ENCODE measurements around the gene MRGPRX2.

The MRGPRX2 gene

GRCh38 chr11:19100885-19101284 is 40.4 kb upstream of the MRGPRX2 start:
- Histone ChIP-seq H3K4me2 (ENCODE audit: low read length) (no peak overlapping the region), H4K20me1 (ENCODE audit: control insufficient read depth, insufficient read depth, low read depth, low read length) (no peaks in the 10 kb centered on the region), H3F3A (ENCODE audit: control insufficient read depth, insufficient read depth) (no peaks in the 10 kb centered on the region), H3K9me2 (replicated peaks; ENCODE audit: control insufficient read depth, low read length) (no peaks in the 10 kb centered on the region), H3K9me3 (ENCODE audit: control insufficient read depth, insufficient read depth, low read length) (no peaks in the 10 kb centered on the region), H3K4me1 (ENCODE audit: control insufficient read depth, low read length) (no peaks in the 10 kb centered on the region), H3K79me2 (ENCODE audit: control insufficient read depth, low read length) (no peaks in the 10 kb centered on the region), H3K36me3 (ENCODE audit: control insufficient read depth, low read length) (no peaks in the 10 kb centered on the region), H3K4me3 (ENCODE audit: low read length) (no peak overlapping the region), H3K27ac (ENCODE audit: low read depth, low read length) (no peak overlapping the region), H3K27me3 (ENCODE audit: control insufficient read depth, low read length) (peaks cover 9% of the 10 kb centered on the region; the same call in 1 of the 2 replicates)
- no peak for TF ChIP-seq CTCF (IDR thresholded peaks at IDR 0.05; ENCODE audit: low read depth, low read length, poor library complexity, severe bottlenecking)
- TF ChIP-seq EZH2phosphoT487 (IDR thresholded peaks at IDR 0.05; ENCODE audit: borderline replicate concordance, low read length) = no peak

- no peak for TF ChIP-seq EZH2phosphoT487 (IDR thresholded peaks at IDR 0.05; ENCODE audit: borderline replicate concordance, low read length)
- no peak for TF ChIP-seq CTCF (IDR thresholded peaks at IDR 0.05; ENCODE audit: low read depth, low read length, poor library complexity, severe bottlenecking)
- Histone ChIP-seq H3K36me3 (ENCODE audit: control insufficient read depth, low read length) (no peaks in the 10 kb centered on the region), H3K4me3 (ENCODE audit: low read length) (no peak overlapping the region), H3K79me2 (ENCODE audit: control insufficient read depth, low read length) (no peaks in the 10 kb centered on the region), H3K27me3 (ENCODE audit: control insufficient read depth, low read length) (peaks cover 9% of the 10 kb centered on the region; the same call in 1 of the 2 replicates), H3K9me3 (ENCODE audit: control insufficient read depth, insufficient read depth, low read length) (no peaks in the 10 kb centered on the region), H3F3A (ENCODE audit: control insufficient read depth, insufficient read depth) (no peaks in the 10 kb centered on the region), H3K4me1 (ENCODE audit: control insufficient read depth, low read length) (no peaks in the 10 kb centered on the region), H4K20me1 (ENCODE audit: control insufficient read depth, insufficient read depth, low read depth, low read length) (no peaks in the 10 kb centered on the region), H3K27ac (ENCODE audit: low read depth, low read length) (no peak overlapping the region), H3K4me2 (ENCODE audit: low read length) (no peak overlapping the region), H3K9me2 (replicated peaks; ENCODE audit: control insufficient read depth, low read length) (no peaks in the 10 kb centered on the region)
Observed at GRCh38 chr11:19099093-19099492, 38.6 kb upstream of the MRGPRX2 start.

- H4K20me1 ChIP-seq (ENCODE audit: control insufficient read depth, insufficient read depth, low read depth, low read length) = no peaks in the 10 kb centered on the region
- no peaks in the 10 kb centered on the region for H3K9me2 ChIP-seq (replicated peaks; ENCODE audit: control insufficient read depth, low read length)
- H3K4me2 ChIP-seq (ENCODE audit: low read length) = no peak overlapping the region
- no peaks in the 10 kb centered on the region for H3K4me1 ChIP-seq (ENCODE audit: control insufficient read depth, low read length)
- no peak overlapping the region for H3K27ac ChIP-seq (ENCODE audit: low read depth, low read length)
- TF ChIP-seq CTCF (IDR thresholded peaks at IDR 0.05; ENCODE audit: low read depth, low read length, poor library complexity, severe bottlenecking) (no peak), EZH2phosphoT487 (IDR thresholded peaks at IDR 0.05; ENCODE audit: borderline replicate concordance, low read length) (no peak)
- H3K36me3 ChIP-seq (ENCODE audit: control insufficient read depth, low read length) = no peaks in the 10 kb centered on the region
- no peak overlapping the region for H3K4me3 ChIP-seq (ENCODE audit: low read length)
- H3K27me3 ChIP-seq (ENCODE audit: control insufficient read depth, low read length) = peaks cover 13% of the 10 kb centered on the region; the same call in 1 of the 2 replicates
- H3K79me2 ChIP-seq (ENCODE audit: control insufficient read depth, low read length) = no peaks in the 10 kb centered on the region
- no peaks in the 10 kb centered on the region for H3F3A ChIP-seq (ENCODE audit: control insufficient read depth, insufficient read depth)
- no peaks in the 10 kb centered on the region for H3K9me3 ChIP-seq (ENCODE audit: control insufficient read depth, insufficient read depth, low read length)
Observed at GRCh38 chr11:19094859-19095258, 34.3 kb upstream of the MRGPRX2 start.
